Measurements from ENCODE around the gene MEF2D.

The MEF2D gene

GRCh38 chr1:156500543-156500792, at the start of gene MEF2D:
TSS of gene MEF2D (minus strand) at chr1:156500775. CDS start at chr1:156483292, 17,483 bp downstream.
- no peak for FAIRE-seq
- DNase-seq (ENCODE audit: extremely low spot score, insufficient read length, low read depth), result no peak

GRCh38 chr1:156550346-156550745, 49.8 kb upstream of the MEF2D start:
- DNase-seq (ENCODE audit: extremely low spot score, insufficient read length, low read depth) (no peak), FAIRE-seq (no peak)

GRCh38 chr1:156549831-156550230, 49.3 kb upstream of the MEF2D start:
- DNase-seq (ENCODE audit: extremely low spot score, insufficient read length, low read depth) (no peak), FAIRE-seq (no peak)

- DNase-seq (ENCODE audit: extremely low spot score, insufficient read length, low read depth) (no peak), FAIRE-seq (no peak)
Measured at GRCh38 chr1:156549390-156549789, 48.8 kb upstream of the MEF2D start.

GRCh38 chr1:156547982-156548381, 47.4 kb upstream of the MEF2D start:
- FAIRE-seq (no peak), DNase-seq (ENCODE audit: extremely low spot score, insufficient read length, low read depth) (no peak)

- FAIRE-seq (no peak), DNase-seq (ENCODE audit: extremely low spot score, insufficient read length, low read depth) (no peak)
Measured at GRCh38 chr1:156547434-156547833, 46.9 kb upstream of the MEF2D start.

GRCh38 chr1:156546267-156546666, 45.7 kb upstream of the MEF2D start:
- no peak for DNase-seq (ENCODE audit: extremely low spot score, insufficient read length, low read depth)
- FAIRE-seq, result no peak

GRCh38 chr1:156544592-156545102, 44.1 kb upstream of the MEF2D start:
- DNase-seq (ENCODE audit: extremely low spot score, insufficient read length, low read depth) (no peak), FAIRE-seq (no peak)

GRCh38 chr1:156543066-156543465, 42.5 kb upstream of the MEF2D start:
- FAIRE-seq, result no peak
- DNase-seq (ENCODE audit: extremely low spot score, insufficient read length, low read depth), result no peak

- DNase-seq (ENCODE audit: extremely low spot score, insufficient read length, low read depth) (no peak), FAIRE-seq (no peak)
Measured at GRCh38 chr1:156540955-156541354, 40.4 kb upstream of the MEF2D start.

- DNase-seq (ENCODE audit: extremely low spot score, insufficient read length, low read depth), result no peak
- FAIRE-seq, result no peak
Measured at GRCh38 chr1:156539818-156540355, 39.3 kb upstream of the MEF2D start.

- no peak for DNase-seq (ENCODE audit: extremely low spot score, insufficient read length, low read depth)
- no peak for FAIRE-seq
Measured at GRCh38 chr1:156538711-156539440, 38.3 kb upstream of the MEF2D start.

GRCh38 chr1:156537027-156537426, 36.5 kb upstream of the MEF2D start:
- DNase-seq (ENCODE audit: extremely low spot score, insufficient read length, low read depth) (no peak), FAIRE-seq (no peak)

- FAIRE-seq (no peak), DNase-seq (ENCODE audit: extremely low spot score, insufficient read length, low read depth) (no peak)
Measured at GRCh38 chr1:156534424-156535060, 34.0 kb upstream of the MEF2D start.

- no peak for FAIRE-seq
Measured at GRCh38 chr1:156533568-156534220, 33.1 kb upstream of the MEF2D start.

GRCh38 chr1:156532374-156532773, 31.8 kb upstream of the MEF2D start:
- DNase-seq (ENCODE audit: extremely low spot score, insufficient read length, low read depth) (no peak), FAIRE-seq (no peak)

More at GRCh38 chr1:156533568-156534220, 33.1 kb upstream of the MEF2D start:
- no peak for DNase-seq (ENCODE audit: extremely low spot score, insufficient read length, low read depth)

GRCh38 chr1:156530006-156530405, 29.4 kb upstream of the MEF2D start:
- FAIRE-seq (no peak), DNase-seq (ENCODE audit: extremely low spot score, insufficient read length, low read depth) (no peak)

GRCh38 chr1:156528875-156529425, 28.4 kb upstream of the MEF2D start:
- no peak for FAIRE-seq
- no peak for DNase-seq (ENCODE audit: extremely low spot score, insufficient read length, low read depth)

- DNase-seq (ENCODE audit: extremely low spot score, insufficient read length, low read depth) (no peak), FAIRE-seq (no peak)
Measured at GRCh38 chr1:156528231-156528630, 27.7 kb upstream of the MEF2D start.

GRCh38 chr1:156527584-156527983, 27.0 kb upstream of the MEF2D start:
- FAIRE-seq (no peak), DNase-seq (ENCODE audit: extremely low spot score, insufficient read length, low read depth) (no peak)
